GM12875 (cell line): ENCODE results near the gene IQSEC1.

Source experiments
- H3K4me3 ChIP-seq: one replicate; pipeline ENCODE4 v1.5.1; 2011; ENCODE audit warnings: low read depth, low read length, control low read depth
- TF ChIP-seq, protein P1 (sequence below): IDR thresholded peaks from 2 replicates; pipeline ENCODE4 v1.5.1; 2011; ENCODE audit warnings: low read depth, mild to moderate bottlenecking, control low read depth, inconsistent platforms, low read length, moderate library complexity, borderline replicate concordance; ENCODE audit not compliant: insufficient read depth

The IQSEC1 gene

GRCh38 chr3:12934431-12934830, 138.8 kb downstream of the IQSEC1 start:
- TF ChIP-seq, protein P1, sequence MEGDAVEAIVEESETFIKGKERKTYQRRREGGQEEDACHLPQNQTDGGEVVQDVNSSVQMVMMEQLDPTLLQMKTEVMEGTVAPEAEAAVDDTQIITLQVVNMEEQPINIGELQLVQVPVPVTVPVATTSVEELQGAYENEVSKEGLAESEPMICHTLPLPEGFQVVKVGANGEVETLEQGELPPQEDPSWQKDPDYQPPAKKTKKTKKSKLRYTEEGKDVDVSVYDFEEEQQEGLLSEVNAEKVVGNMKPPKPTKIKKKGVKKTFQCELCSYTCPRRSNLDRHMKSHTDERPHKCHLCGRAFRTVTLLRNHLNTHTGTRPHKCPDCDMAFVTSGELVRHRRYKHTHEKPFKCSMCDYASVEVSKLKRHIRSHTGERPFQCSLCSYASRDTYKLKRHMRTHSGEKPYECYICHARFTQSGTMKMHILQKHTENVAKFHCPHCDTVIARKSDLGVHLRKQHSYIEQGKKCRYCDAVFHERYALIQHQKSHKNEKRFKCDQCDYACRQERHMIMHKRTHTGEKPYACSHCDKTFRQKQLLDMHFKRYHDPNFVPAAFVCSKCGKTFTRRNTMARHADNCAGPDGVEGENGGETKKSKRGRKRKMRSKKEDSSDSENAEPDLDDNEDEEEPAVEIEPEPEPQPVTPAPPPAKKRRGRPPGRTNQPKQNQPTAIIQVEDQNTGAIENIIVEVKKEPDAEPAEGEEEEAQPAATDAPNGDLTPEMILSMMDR: no peak
- no peak overlapping the region for H3K4me3 ChIP-seq

DNA sequence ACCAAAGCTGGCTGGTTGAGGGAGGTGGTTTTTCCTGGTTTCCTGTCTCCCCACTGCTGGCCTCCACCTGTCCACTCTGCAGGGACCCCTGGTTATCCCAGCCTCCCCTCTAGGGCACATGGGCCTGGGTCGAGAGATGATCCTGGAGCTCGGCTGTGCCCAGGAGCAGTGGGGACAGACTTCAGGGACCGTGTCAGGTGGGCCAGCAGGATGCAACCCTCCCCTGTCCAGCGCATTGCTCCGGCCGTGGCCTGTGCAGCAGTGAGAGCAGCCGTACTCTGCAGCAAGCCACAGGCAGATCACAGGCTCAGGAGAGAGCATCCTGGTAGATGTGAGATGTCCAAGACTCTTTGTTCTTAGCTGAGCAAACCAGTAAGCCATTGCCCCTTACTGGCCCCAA, 139.3 kb downstream of the IQSEC1 start:
- H3K4me3 ChIP-seq: no peak overlapping the region
- TF ChIP-seq, protein P1: no peak

DNA sequence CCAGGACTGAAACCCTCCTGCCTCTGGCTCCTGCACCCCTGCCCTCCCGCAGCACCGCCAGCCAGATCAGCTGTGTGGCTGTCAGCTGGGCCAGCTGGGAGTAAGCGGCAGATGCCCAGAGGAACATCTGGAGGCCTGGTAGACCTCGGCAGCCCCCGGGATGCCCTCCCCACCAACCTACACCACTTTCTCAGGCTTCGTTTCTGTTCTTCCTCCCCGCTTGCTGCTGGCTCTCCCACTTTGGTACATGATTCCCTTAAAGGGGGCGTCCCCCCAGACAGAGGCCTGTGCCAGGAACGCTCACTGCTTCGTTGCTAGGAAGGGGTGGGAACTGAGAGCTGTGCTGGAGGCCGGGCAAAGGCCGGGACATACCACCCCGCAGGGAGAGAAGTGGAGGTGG, 140.5 kb downstream of the IQSEC1 start:
- H3K4me3 ChIP-seq: no peak overlapping the region
- TF ChIP-seq, protein P1: no peak

DNA sequence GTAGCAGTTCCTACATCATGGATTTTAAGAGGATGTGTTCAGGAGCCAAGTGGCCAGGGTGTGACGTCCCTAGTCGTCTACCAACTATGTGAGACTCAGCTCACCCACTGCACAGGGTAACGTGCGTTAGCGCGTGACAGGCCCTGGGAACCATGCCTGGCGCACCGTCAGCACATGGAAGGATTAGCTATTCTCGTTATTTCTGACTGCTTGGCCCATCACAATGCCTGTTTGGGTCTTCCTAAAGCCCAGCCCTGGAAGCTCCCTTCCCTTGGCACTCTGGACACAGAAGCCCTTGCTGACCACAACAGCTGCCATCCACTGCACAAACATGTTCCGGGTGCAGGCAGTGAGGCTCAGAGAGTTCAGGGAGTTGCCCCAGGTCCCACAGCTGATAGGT, 140.9 kb downstream of the IQSEC1 start:
- H3K4me3 ChIP-seq: no peak overlapping the region
- TF ChIP-seq, protein P1: no peak

- H3K4me3 ChIP-seq: no peak overlapping the region
- TF ChIP-seq, protein P1: no peak
Measured at GRCh38 chr3:12931273-12931905, 141.8 kb downstream of the IQSEC1 start.

GRCh38 chr3:12929801-12930200, 143.4 kb downstream of the IQSEC1 start:
- no peak overlapping the region for H3K4me3 ChIP-seq
- TF ChIP-seq, protein P1: no peak

DNA sequence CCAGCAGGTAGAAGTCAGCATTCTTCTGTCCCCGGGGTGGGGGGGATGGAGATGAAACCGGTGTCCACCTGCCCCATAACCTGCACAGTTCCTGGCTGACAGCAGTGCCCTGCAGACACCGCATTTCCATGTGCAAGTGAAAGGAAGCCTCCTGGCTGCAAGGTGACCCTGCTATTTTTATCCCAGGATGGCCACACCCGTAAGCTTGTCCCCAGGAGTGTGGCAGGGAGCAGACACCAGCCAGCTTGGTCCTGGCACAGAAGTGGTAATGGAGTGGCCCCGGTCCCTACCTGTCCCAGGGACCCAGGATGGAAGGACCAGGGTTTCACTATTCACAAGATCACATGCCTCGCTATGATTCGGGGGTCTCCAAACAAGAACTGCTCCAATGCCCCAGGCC, 146.6 kb downstream of the IQSEC1 start:
- TF ChIP-seq, protein P1: no peak
- no peak overlapping the region for H3K4me3 ChIP-seq
